GM19025 (cell line): ENCODE data around the gene HEG1.

Source experiments
- ATAC-seq: cut with Tn5 transposase; IDR thresholded peaks from one replicate; pipeline ENCODE4 v1.9.1; 2021; ENCODE audit warnings: mild to moderate bottlenecking, low read depth, moderate library complexity; ENCODE audit not compliant: unreplicated experiment

Gene HEG1

DNA sequence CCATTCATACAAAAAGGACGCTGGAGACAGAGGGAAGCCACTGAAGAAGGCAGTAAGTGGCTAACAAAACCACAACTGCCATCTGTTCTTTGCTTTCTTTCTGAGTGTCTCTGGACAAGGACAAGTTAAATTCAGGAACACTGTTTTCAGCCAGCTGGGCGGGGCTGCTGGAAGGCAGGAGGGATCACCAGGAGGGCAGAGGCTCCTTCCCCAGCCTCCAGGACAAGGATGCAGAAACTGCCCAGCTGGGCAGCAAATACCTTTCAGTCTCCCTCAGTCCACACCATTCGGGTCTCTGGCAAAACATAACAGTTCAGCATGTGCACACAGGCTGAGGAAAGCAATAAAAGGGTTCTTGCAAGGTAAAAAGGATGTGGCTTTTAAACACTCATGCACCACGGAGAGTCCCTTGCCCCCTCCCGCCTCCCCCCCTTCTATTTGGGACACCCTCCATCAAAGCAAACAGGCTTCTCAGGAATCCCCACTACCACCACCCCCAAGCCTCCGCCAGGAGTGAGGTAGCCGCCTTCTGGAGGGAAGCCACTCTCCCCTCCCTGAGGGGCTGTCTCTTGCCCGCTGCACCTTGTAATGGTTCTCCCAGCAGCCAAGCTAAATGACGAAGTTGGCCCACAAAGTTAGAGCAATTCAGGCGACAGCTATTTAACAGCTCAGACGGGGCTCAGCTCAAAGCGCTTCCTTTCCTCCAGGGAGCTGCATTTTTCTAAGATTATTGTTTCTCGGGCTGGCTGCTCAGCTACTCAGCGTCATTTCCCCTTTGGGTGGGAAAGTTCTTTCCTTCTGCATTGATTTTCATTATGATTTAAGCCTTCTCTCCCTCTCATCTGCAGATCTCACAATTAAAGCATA lies 3.8 kb downstream of the HEG1 start:
- ATAC-seq, result no peak

DNA sequence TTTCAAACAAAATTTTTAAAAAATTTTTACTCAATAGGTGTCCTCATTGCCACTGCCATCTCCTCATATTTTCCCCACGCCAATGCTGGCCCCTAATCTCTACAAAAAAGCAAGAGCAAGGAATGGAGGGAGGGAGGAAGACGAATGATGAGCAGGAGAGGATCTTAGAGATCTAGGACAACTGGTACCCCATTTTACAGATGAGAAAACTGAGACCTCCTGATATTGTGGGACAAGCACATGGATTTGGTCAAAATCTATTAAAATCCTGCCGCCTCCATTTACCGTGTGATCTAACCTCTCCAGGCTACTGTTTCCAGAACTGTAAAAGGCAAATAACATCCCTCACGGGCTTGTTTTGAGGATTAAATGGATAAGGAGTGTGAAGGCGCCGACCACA lies 4.6 kb downstream of the HEG1 start:
- no peak for ATAC-seq

- ATAC-seq, result no peak
Observed at GRCh38 chr3:125050488-125051090, 5.2 kb downstream of the HEG1 start.

- ATAC-seq, result no peak
Observed at GRCh38 chr3:125048282-125048681, 7.5 kb downstream of the HEG1 start.

DNA sequence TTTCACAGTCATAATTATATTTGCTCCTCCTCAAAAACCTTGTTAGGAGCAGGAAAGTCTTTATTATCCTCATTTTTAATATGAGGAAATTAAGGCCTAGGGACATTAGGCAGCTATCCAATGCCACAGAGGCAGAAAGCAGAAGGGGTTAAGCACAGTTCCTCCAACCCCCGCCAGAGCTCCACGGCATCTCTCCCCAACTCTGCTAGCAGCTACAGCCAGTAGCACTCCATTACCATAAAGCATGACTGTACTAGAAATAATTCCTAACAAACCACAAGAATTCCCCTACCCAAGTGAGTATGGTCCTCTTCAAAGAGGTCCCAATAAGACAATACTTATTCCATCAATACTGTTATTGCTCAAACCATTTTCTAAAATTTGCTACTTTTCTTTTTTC lies 9.8 kb downstream of the HEG1 start:
- ATAC-seq, result no peak

DNA sequence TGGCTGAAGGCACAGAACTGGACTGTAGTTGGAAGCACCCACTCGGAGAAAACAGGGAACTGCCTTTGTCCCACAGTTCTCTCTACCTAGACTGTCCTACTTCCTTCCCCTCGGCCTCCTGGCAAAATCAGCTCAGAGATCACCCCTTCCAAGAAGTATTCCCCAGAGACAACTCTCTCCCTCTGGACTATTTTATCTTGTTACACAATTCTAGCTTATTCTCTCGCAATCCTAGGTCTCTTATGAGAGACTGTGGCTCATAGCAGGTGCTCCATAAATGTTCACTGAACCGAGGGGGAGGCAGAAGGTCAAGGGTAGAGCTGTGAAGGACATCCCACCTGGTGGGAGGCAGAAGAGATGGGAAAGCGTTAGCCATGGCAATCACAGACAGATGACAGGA lies 10.6 kb downstream of the HEG1 start:
- no peak for ATAC-seq

- no peak for ATAC-seq
Observed at GRCh38 chr3:125043599-125044151, 12.1 kb downstream of the HEG1 start.

DNA sequence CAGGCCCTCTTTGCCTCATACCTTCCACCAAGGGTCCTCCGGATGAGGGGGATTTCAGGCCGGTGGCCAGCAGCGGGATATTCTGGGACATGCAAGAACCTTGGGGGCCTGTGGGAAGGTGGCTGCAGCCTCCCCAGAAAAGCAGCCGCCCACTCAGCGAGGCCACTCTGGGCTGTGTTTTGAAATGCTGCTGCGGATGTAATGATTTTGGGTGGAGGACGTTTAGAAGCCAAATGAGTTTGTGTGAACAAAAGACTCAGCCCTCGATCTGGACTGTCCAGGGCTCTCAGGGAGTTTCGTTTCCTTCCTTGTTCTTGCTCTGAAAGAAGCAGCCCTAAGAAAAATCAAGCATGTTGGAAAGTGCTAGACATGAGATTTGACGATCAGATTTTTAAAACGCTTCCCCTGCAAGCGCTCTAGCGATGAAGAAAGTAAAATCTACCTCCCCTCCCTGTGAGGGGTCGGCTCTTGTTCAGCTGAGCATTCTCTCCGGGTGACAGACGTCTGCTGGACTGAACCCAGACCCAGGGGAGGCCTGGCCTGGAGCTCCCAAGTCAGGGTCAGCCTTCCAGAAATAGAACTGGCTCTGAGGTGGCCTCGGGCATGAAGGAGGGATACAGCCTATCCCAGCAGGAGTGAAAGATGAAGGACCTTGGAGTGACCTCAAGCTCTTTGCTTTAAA lies 12.9 kb downstream of the HEG1 start:
- ATAC-seq, result no peak

- no peak for ATAC-seq
Observed at GRCh38 chr3:125039131-125040100, 16.4 kb downstream of the HEG1 start.

GRCh38 chr3:125037498-125038150 lies 18.2 kb downstream of the HEG1 start:
- ATAC-seq, result no peak

DNA sequence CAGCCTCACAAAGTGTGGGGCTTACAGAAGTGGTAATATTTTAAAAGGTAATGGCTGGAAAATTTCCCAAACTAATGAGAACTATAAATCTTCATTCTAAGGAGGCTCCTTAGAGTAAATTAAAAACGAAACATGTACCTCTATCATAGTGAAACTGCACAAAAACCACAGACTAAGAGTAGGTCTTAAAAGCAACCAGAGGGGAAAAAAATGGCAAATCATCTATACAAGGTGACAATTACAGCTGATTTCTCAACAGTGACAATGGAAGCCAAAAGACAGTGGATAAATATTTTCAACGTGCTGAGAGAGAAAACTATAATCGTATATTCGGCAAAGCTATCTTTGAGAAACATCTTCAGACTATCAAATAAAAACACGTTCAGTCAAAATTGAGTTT lies 20.6 kb downstream of the HEG1 start:
- ATAC-seq, result no peak

GRCh38 chr3:125033616-125034015 lies 22.2 kb downstream of the HEG1 start:
- ATAC-seq, result no peak

DNA sequence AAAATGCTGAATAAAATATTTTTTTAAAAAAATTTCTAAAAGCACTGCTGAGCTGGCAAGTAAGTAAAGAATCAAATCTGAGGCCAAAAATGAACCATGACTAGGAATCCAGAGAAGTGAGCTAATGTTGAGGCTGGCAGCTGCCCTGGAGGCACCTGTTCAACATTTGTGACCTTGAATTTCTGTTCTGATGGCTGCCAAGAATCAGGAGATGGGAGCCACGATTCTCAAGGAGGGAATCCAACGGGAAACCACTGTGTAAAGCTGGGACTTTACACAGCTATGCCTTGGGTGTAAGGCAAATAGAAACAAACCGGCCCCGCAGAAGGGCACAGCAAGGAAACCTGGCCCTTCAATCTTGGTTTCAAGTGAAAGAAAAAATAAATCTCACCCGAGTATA lies 22.7 kb downstream of the HEG1 start:
- ATAC-seq, result no peak

DNA sequence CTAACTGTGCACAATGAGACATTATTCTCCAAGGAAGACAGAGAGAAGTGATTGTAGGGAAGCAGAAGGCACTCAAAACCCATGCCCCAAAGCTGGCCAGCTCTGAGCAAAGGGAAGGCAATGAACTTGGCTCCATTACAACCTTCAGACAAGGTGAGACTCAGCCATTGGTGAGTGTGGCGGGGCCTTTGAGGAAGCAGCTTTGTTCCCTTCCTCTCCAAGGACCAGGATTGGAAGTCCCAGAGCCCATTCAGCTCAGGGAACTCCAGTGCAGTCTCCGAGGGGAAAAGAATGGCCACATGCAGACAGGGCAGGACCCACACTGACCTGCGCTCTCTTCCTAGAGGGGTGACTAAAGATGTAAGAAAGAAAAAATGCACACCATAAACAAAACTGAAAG lies 23.1 kb downstream of the HEG1 start:
- no peak for ATAC-seq

DNA sequence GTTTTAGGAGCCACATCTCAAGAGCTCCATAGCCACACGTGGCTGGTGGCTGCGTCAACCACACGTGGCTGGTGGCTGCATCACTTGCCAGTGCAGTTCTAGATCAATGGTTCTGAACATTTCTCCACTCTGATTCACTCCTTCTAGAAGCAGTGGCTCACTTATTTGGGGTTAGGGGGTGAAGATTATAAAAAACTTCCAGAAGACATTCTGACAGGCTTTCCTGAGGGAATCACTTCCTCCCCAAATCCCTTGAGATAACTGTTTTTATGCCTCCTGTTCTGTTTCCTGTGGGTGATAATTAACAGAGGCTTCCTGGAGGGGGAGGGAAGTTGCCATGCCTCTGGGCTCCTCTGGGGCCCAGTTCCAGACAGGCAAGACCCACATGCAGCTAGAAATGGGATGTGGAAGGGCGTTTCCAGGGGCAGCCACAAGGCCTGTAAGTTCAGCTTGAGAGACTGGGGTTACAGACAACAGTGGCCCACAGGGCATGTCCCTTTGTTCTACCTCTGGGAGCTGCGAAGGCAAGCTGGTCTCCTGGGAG lies 23.6 kb downstream of the HEG1 start:
- ATAC-seq, result no peak

- ATAC-seq, result no peak
Observed at GRCh38 chr3:125031544-125031943, 24.3 kb downstream of the HEG1 start.

GRCh38 chr3:125028657-125029056 lies 27.1 kb downstream of the HEG1 start:
- no peak for ATAC-seq

DNA sequence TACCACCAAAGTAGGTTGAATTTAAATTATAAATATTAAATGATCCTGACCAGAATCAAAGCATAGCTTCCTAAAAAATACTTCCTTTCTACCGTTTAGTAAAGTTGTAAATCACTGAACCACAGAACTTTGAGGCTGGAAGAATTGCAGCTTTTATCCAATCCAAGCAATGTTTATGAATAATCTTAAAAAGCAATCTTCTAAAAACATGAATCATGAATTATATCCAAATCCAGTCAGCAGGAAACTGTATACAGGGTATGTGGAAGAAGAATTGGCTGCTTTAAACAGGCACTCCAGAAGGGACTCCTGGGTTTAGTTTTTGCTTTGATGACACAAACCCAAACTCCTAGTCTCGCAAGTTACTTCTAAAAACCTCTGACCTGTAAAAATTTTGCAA lies 30.2 kb downstream of the HEG1 start:
- no peak for ATAC-seq

DNA sequence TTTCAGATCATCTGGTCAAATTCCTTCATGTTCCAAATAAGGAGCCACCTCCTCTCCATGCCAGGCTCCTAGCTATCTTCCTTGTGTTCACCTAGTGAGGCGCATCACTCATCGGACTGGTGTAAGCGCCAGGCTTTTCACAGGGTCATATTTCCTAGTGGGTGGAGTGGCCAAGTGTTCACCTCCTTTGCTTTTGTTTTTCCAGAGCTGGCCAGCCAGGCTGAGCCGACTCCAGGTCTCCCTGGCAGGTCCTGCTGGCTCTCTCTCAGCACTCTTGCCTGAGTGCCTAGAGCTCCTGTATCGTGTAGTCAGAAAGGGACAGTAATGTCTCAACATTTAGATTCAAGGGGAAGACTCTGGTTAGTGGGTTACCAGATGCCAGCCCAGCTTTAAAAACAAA lies 31.0 kb downstream of the HEG1 start:
- no peak for ATAC-seq
